C1 segment of cervical spinal cord (tissue), 14 donors: Measurements from ENCODE around the gene EHMT1.

Experiments
- DNase-seq, 14 donors: peaks; one replicate each; lab custom pipeline; 2025; lab: John Stamatoyannopoulos, UW

Gene EHMT1

DNA sequence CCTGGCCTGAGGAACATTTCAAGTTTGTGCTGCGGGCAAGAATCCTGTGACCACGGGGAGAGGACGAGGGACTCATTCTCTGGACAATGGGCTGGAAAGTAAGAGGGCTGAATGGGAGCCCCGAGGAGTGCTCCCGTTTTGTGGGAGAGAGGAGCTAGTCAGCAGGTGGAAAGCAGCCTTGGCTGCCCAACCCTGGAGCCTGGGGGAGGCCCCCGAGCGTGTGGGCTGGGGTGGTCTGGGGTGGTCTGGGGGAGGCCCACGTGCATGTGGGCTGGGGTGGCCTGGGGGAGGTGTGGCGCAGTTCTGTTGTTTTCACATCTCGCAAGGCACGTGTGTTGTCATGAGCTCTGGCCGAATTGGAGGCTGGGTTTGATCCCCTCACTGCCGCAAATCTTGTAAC, 27.5 kb downstream of the EHMT1 start:
- DNase-seq: no peak

GRCh38 chr9:137647096-137647714, 28.4 kb downstream of the EHMT1 start:
- no peak for DNase-seq

DNA sequence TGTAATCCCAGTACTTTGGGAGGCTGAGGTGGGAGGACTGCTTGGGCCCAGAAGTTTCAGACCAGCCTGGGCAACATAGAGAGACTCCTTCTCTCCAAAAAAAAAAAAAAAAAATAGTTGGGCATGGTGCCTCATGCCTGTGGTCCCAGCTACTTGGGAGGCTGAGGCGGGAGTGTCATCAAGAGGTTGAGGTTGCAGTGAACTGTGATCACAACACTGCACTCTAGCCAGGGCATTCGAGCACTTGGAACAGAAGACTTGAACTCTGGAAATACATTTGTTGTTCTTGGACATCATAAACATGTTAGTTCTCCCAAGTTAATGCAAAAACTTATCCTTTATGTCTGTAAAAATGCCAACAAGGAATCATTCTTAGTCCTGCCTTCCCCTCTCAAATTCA, 29.6 kb downstream of the EHMT1 start:
- no peak for DNase-seq

DNA sequence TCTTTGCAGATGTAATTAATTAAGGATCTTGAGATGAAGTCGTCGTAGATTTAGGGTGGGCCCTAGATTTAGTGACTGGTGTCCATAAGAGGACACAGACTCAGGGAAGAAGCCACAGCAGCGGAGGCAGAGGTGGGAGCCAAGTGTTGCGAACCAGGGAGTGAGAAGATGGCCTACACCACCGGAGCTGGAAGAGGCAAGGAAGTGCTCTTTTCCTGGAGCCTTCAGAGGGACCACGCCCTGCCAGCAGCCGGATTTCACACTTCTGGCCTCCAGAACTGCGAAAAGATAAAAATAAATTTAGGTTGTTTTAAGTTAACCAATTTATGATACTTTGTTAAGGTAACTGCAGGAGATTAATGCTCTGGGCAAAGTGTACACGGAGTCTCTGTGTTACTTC, 30.7 kb downstream of the EHMT1 start:
- DNase-seq: no peak

DNA sequence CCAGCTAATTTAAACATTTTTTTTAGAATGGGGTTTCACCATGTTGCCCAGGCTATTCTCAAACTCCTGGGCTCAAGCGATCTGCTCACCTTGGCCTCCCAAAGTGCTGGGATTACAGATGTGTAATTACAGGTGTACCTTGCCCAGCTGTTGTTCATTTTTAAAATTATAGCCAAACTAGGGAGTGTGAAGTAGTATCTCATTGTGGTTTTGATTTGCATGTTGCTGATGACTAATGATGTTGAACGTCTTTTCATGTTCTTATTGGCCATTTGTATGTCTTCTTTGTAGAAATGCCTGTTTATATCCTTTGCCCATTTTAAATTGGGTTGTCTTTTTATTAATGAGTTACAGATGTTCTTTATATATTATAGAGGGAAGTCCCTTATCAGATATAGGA, 31.5 kb downstream of the EHMT1 start:
- DNase-seq: no peak

GRCh38 chr9:137650779-137651178, 32.0 kb downstream of the EHMT1 start:
- DNase-seq: no peak

- DNase-seq: no peak
These were observed 37.6 kb downstream of the EHMT1 start for GRCh38 chr9:137656416-137656815.

DNA sequence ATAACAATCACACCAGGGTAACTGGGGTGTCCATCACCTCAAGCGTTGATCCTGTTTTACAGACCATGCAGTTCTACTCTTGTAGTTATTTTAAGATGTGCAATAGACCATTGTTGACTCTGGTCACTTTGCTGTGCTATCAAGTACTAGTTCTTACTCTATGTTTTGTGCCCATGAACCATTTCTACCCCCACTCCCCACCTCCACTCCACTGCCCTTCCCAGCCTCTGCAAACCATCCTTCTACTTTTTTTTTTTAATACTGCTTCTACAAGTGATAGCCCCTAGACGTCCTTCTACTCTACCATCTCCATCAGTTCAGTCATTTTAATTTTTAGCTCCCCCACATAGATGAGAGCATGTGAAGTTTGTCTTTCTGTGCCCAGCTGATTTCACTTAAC, 38.8 kb downstream of the EHMT1 start:
- DNase-seq: no peak

- DNase-seq: no peak
These were observed 40.0 kb downstream of the EHMT1 start for GRCh38 chr9:137658781-137659180.

DNA sequence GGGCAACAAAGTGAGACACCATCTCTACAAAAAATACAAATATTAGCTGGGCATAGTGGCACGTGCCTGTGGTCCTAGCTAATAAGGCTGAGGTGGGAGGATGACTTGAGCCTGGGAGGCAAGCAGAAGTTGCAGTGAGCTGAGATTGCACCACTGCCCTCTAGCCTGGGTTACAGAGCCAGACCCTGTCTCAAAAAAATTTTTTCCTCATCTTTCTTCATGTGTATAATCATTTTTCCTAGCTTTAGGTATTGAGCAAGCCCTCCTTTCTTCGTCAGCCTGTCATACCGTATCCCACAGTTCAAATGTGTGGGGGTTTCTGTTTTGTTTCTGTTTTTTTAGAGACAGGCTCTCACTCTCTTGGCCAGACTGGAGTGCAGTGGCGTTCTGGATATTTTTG, 41.3 kb downstream of the EHMT1 start:
- DNase-seq: no peak

- DNase-seq: no peak
These were observed 44.8 kb downstream of the EHMT1 start for GRCh38 chr9:137663584-137663983.

DNA sequence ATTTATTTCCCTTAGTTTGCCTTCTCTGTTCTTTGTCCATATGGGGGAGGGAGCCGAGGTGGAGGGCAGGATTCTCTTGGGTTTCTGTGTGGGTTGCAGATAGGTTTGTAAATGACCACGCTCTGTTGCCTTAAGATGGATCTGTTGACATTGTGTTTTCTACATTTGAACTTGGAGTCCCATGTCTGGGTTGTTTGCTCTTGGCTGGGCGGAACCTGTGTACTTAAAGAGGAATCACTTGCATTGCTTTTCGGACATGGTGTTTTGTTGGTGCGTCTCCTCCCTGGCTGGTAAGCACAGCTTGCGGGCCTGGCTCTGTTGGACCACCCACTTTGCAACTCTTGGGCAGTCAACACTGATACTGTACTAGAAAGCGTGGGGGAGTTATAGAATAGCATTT, 45.9 kb downstream of the EHMT1 start:
- DNase-seq: no peak

- DNase-seq: no peak
These were observed 46.4 kb downstream of the EHMT1 start for GRCh38 chr9:137665226-137665625.

- peak in 10 of 14 donors; percentile 13 to 56 (median 34) for DNase-seq
These were observed 47.1 kb downstream of the EHMT1 start for GRCh38 chr9:137665697-137666512.

DNA sequence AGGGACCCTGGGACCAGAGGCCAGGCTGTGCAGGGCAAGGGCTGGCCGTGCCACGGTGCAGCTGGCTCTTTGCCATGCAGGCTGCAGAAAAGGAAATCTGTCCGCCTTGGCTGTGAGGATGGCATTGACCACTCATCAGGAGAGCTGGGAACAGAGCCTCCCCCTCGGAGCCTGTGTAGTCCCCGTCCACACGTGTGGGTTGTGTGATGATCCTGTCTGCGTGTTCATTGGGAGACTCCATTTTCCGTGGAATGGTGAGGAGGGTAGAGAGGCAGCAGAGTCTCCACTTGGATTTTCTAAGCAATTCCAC, 47.7 kb downstream of the EHMT1 start:
- DNase-seq: peak in 1 of 14 donors; percentile 38

- peak in 6 of 14 donors; percentile 21 to 49 (median 28) for DNase-seq
These were observed 48.3 kb downstream of the EHMT1 start for GRCh38 chr9:137666955-137667670.

- no peak for DNase-seq
These were observed 49.4 kb downstream of the EHMT1 start for GRCh38 chr9:137668203-137668602.

- DNase-seq: no peak
These were observed 50.5 kb downstream of the EHMT1 start for GRCh38 chr9:137669261-137669672.

GRCh38 chr9:137670391-137671195, 51.8 kb downstream of the EHMT1 start:
- DNase-seq: peak in 1 of 14 donors; percentile 34

GRCh38 chr9:137671196-137671538, 52.4 kb downstream of the EHMT1 start:
- no peak for DNase-seq

- DNase-seq: no peak
These were observed 52.9 kb downstream of the EHMT1 start for GRCh38 chr9:137671721-137672120.
